HepG2 (cell line): Measurements from ENCODE around the gene CRHR1. TPM values are rescaled to one million over a fixed set of nuclear protein-coding genes. Genes with fewer than 3 reads are reported as not detected.

Experiments used
- DMAP1 ChIP-seq: IDR thresholded peaks from 2 replicates; pipeline ENCODE4 v1.6.1; 2016
- FOXC1 ChIP-seq: sonication (generic); formaldehyde crosslinking; IDR thresholded peaks from 2 replicates; pipeline ENCODE4 v1.8.0; 2022; ENCODE audit warnings: mild to moderate bottlenecking, missing genetic modification reagents, borderline replicate concordance
- SKI ChIP-seq: fragments of 450-650 bp; IDR thresholded peaks from one replicate; pipeline ENCODE4 v1.6.1; 2018; ENCODE audit warnings: mild to moderate bottlenecking; ENCODE audit not compliant: partially characterized antibody
- TSC22D2 ChIP-seq: sonication (generic); formaldehyde crosslinking; IDR thresholded peaks from 2 replicates; pipeline ENCODE4 v1.5.1; 2020; ENCODE audit warnings: missing genetic modification reagents, mild to moderate bottlenecking, borderline replicate concordance
- ZNF205 ChIP-seq: IDR thresholded peaks from 2 replicates; pipeline ENCODE4 v1.6.1; 2018; ENCODE audit warnings: missing biosample characterization, missing genetic modification reagents
- ZNF546 ChIP-seq: sonication (generic); formaldehyde crosslinking; conservative IDR thresholded peaks from 2 replicates; pipeline ENCODE4 v1.8.1; 2023; ENCODE audit warnings: mild to moderate bottlenecking, missing genetic modification reagents
- ZNF724P ChIP-seq: sonication (generic); formaldehyde crosslinking; IDR thresholded peaks from 2 replicates; pipeline ENCODE4 v1.8.0; 2022; ENCODE audit warnings: missing genetic modification reagents, borderline replicate concordance
- ZNF792 ChIP-seq: IDR thresholded peaks from 2 replicates; pipeline ENCODE4 v1.6.1; 2016
- polyA plus RNA-seq, 8 experiments: library from polyadenylated mRNA; depleted of rRNA in 3 of 8; stranded (reverse) in 7 of 8; unstranded in 1 of 8; fragments of >200 nt; fragmentation: Illumina TruSeq in 4 of 8; extraction: Trizol in 4 of 8; gene quantifications; 2 replicates each; pipeline versions ENCODE4 v1.2.1 to v1.2.3, GENCODE V29; 2011 to 2016; ENCODE audit warnings: low read depth in 4 of 8, missing spikeins in 1 of 8, mixed read lengths in 1 of 8; ENCODE audit not compliant: insufficient read depth in 1 of 8
- total RNA-seq, 5 experiments: library from RNA; depleted of rRNA; stranded (reverse); fragments of >200 nt; fragmentation: Illumina TruSeq; extraction: Trizol; gene quantifications; 2 replicates each; pipeline ENCODE4 v1.2.3, GENCODE V29; 2016; ENCODE audit warnings: low read depth in 1 of 5
- TF ChIP-seq, protein P1 (sequence below): sonication (generic); formaldehyde crosslinking; IDR thresholded peaks from 2 replicates; pipeline ENCODE4 v1.4.0; 2020; ENCODE audit warnings: missing genetic modification reagents
- TF ChIP-seq, protein P2 (sequence below): sonication (generic); formaldehyde crosslinking; IDR thresholded peaks from 2 replicates; pipeline ENCODE4 v1.5.1; 2020; ENCODE audit warnings: mild to moderate bottlenecking, missing genetic modification reagents, moderate library complexity
- TF ChIP-seq, protein P3 (sequence below): sonication (generic); formaldehyde crosslinking; IDR thresholded peaks from one replicate; pipeline ENCODE4 v1.5.1; 2020; ENCODE audit warnings: mild to moderate bottlenecking, missing genetic modification reagents; ENCODE audit errors: not compliant biosample characterization

CRHR1 gene
- total and polyA plus RNA-seq, 2 of the 13 experiments (the other 11 are each of a cell fraction or from before 2014, with no cell fraction given): not detected

DNA sequence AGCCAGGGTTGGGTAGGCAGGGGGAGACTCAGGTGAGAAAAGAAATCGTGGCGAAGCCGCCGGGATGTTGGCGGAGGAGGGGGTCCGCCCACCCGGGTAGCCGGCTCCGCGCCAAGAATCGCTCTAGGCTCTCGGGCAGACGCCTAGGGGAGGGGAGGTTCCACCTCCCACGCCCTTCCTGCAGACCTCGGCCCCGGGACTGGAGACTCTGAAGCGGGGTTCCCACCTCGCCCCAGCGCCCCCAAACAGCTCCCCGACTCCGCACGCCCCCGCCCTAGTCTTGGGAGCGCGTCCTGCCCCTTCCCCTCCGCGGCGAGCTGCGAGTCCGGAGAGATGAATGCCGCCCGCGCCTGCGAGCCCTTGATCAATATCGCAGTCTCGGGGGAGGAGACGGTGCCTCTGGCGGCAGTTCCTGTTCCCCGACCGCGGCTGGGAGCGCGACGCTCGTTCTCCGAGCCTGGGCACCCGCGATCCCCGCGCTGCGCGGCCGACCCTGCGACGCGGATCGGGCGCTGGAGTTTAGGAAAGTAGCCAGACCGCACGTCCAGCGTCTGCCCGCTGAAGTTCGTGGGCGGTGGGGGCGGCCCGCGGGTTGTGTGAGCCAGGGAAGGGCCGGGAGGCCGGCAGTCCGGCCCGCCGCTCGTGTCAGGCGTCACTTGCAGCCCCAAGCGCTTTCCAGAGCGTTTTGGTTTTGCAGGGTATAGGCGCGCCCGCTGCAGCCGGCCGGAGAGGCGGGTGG lies 790 bp downstream of the CRHR1 start (continued):
- TF ChIP-seq, protein P1, sequence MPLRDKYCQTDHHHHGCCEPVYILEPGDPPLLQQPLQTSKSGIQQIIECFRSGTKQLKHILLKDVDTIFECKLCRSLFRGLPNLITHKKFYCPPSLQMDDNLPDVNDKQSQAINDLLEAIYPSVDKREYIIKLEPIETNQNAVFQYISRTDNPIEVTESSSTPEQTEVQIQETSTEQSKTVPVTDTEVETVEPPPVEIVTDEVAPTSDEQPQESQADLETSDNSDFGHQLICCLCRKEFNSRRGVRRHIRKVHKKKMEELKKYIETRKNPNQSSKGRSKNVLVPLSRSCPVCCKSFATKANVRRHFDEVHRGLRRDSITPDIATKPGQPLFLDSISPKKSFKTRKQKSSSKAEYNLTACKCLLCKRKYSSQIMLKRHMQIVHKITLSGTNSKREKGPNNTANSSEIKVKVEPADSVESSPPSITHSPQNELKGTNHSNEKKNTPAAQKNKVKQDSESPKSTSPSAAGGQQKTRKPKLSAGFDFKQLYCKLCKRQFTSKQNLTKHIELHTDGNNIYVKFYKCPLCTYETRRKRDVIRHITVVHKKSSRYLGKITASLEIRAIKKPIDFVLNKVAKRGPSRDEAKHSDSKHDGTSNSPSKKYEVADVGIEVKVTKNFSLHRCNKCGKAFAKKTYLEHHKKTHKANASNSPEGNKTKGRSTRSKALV (CRISPR knock-in tag): peak; percentile 64
- TF ChIP-seq TSC22D2 (CRISPR knock-in tag): peak; percentile 71; the same call in 1 of the 2 replicates
- peak; percentile 26; the same call in 1 of the 2 replicates for TF ChIP-seq FOXC1 (CRISPR knock-in tag)
- TF ChIP-seq, protein P2, sequence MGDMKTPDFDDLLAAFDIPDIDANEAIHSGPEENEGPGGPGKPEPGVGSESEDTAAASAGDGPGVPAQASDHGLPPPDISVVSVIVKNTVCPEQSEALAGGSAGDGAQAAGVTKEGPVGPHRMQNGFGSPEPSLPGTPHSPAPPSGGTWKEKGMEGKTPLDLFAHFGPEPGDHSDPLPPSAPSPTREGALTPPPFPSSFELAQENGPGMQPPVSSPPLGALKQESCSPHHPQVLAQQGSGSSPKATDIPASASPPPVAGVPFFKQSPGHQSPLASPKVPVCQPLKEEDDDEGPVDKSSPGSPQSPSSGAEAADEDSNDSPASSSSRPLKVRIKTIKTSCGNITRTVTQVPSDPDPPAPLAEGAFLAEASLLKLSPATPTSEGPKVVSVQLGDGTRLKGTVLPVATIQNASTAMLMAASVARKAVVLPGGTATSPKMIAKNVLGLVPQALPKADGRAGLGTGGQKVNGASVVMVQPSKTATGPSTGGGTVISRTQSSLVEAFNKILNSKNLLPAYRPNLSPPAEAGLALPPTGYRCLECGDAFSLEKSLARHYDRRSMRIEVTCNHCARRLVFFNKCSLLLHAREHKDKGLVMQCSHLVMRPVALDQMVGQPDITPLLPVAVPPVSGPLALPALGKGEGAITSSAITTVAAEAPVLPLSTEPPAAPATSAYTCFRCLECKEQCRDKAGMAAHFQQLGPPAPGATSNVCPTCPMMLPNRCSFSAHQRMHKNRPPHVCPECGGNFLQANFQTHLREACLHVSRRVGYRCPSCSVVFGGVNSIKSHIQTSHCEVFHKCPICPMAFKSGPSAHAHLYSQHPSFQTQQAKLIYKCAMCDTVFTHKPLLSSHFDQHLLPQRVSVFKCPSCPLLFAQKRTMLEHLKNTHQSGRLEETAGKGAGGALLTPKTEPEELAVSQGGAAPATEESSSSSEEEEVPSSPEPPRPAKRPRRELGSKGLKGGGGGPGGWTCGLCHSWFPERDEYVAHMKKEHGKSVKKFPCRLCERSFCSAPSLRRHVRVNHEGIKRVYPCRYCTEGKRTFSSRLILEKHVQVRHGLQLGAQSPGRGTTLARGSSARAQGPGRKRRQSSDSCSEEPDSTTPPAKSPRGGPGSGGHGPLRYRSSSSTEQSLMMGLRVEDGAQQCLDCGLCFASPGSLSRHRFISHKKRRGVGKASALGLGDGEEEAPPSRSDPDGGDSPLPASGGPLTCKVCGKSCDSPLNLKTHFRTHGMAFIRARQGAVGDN (CRISPR knock-in tag): peak; percentile 71
- TF ChIP-seq ZNF205 (CRISPR knock-in tag): 0 out of 2 replicates have a peak, but pooled peaks have one; percentile 18
- TF ChIP-seq, protein P3, sequence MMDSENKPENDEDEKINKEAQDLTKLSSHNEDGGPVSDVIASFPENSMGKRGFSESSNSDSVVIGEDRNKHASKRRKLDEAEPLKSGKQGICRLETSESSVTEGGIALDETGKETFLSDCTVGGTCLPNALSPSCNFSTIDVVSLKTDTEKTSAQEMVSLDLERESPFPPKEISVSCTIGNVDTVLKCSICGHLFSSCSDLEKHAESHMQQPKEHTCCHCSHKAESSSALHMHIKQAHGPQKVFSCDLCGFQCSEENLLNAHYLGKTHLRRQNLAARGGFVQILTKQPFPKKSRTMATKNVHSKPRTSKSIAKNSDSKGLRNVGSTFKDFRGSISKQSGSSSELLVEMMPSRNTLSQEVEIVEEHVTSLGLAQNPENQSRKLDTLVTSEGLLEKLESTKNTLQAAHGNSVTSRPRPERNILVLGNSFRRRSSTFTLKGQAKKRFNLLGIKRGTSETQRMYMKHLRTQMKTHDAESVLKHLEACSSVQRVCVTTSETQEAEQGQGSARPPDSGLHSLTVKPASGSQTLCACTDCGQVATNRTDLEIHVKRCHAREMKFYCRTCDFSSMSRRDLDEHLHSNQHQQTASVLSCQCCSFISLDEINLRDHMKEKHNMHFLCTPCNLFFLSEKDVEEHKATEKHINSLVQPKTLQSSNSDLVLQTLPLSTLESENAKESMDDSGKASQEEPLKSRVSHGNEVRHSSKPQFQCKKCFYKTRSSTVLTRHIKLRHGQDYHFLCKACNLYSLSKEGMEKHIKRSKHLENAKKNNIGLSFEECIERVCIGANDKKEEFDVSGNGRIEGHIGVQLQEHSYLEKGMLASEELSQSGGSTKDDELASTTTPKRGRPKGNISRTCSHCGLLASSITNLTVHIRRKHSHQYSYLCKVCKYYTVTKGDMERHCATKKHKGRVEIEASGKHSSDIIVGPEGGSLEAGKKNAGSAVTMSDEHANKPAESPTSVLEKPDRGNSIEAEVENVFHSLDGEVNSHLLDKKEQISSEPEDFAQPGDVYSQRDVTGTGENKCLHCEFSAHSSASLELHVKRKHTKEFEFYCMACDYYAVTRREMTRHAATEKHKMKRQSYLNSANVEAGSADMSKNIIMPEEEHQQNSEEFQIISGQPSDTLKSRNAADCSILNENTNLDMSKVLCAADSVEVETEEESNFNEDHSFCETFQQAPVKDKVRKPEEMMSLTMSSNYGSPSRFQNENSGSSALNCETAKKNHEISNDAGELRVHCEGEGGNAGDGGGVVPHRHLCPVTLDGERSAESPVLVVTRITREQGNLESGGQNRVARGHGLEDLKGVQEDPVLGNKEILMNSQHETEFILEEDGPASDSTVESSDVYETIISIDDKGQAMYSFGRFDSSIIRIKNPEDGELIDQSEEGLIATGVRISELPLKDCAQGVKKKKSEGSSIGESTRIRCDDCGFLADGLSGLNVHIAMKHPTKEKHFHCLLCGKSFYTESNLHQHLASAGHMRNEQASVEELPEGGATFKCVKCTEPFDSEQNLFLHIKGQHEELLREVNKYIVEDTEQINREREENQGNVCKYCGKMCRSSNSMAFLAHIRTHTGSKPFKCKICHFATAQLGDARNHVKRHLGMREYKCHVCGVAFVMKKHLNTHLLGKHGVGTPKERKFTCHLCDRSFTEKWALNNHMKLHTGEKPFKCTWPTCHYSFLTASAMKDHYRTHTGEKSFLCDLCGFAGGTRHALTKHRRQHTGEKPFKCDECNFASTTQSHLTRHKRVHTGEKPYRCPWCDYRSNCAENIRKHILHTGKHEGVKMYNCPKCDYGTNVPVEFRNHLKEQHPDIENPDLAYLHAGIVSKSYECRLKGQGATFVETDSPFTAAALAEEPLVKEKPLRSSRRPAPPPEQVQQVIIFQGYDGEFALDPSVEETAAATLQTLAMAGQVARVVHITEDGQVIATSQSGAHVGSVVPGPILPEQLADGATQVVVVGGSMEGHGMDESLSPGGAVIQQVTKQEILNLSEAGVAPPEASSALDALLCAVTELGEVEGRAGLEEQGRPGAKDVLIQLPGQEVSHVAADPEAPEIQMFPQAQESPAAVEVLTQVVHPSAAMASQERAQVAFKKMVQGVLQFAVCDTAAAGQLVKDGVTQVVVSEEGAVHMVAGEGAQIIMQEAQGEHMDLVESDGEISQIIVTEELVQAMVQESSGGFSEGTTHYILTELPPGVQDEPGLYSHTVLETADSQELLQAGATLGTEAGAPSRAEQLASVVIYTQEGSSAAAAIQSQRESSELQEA: peak; percentile 49
- TF ChIP-seq DMAP1 (CRISPR knock-in tag): no peak
- 0 out of 2 replicates have a peak, but pooled peaks have one; percentile 34 for TF ChIP-seq ZNF724P (CRISPR knock-in tag)
- peak; percentile 19 for TF ChIP-seq SKI
- TF ChIP-seq ZNF546 (CRISPR knock-in tag): 0 out of 2 replicates have a peak, but pooled peaks have one; percentile 63
- TF ChIP-seq ZNF792 (CRISPR knock-in tag): no peak
